ENCODE results near the gene ROGDI.
A peak's percentile ranks its signal among the peaks of the same experiment; 100 is the strongest.

ROGDI gene

DNA sequence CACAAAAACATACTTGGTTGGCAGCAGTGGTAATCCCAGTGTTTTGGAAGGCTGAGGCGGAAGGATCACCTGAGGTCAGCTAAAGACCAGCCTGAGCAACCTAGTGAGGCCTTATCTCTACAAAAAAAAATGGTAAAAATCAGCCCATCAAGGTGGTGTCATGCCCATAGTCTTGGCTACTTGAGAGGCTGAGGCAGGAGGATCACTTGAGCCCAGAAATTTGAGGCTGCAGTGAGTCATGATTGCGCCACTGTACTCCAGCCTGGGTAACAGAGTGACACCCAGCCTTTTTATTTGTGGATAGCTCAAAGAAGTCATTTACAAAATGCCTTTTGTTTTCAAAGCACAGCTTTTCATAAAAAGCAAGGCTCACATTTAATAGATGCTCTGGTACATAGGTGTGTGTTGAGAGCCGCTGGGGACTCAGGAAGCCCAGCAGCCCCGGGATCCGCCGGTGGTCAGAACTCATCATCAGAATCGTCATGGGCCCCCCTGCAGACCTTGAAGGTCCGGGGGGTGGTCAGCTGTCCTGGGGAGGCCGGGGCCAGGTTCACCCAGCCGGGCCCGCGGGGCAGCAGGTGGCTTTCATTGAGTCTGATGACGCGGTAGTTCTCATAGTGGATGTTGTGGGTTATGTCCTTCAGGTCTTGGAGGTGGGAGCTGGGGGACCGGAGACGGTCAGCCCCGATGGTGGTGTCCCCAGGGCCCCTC is 24.9 kb downstream of the ROGDI start:
- Mint-ChIP-seq H3K4me3 (no peak overlapping the region), H3K4me1 (ENCODE audit: low read depth) (peaks cover 23% of the 10 kb centered on the region), H3K27ac (no peak overlapping the region), H3K27me3 (no peaks in the 10 kb centered on the region), H3K9me3 (no peaks in the 10 kb centered on the region), H3K36me3 (ENCODE audit: low read depth) (no peaks in the 10 kb centered on the region)
- intact Hi-C loops (cut with micrococcal nuclease), result no loop called here

DNA sequence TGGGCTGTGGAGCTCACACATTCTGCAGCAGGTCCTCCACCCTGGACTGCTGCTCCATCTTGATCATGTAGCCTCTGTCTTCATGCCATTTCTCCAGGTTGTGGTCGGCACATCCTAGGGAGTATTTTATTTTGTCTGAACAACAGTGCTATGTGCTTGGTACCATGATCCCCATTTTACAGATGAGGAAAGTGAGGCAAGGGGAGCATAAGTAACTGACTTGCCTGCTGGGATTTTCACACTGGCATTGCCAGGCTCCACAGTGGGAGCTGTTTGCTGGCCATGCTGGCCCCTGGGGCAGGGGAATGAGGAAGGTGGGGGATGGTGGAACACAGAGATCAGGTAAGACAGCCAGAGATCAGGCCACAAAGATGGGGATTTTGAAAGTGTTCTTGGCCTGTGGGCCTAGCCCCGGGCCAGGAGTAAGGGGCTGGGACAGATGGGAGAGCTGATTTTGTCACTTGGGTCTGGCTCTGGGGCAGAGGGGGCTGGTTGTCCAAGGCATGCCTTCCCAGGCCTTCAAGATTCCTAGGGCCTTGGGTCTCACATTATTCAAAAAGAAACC is 26.2 kb downstream of the ROGDI start:
- intact Hi-C loops (cut with micrococcal nuclease), result no loop called here
- no peaks in the 10 kb centered on the region for H3K36me3 Mint-ChIP-seq (ENCODE audit: low read depth)
- no peak overlapping the region for H3K4me3 Mint-ChIP-seq
- peaks cover 14% of the 10 kb centered on the region for H3K4me1 Mint-ChIP-seq (ENCODE audit: low read depth)
- H3K27ac Mint-ChIP-seq, result no peak overlapping the region
- H3K9me3 Mint-ChIP-seq, result no peaks in the 10 kb centered on the region
- no peaks in the 10 kb centered on the region for H3K27me3 Mint-ChIP-seq

DNA sequence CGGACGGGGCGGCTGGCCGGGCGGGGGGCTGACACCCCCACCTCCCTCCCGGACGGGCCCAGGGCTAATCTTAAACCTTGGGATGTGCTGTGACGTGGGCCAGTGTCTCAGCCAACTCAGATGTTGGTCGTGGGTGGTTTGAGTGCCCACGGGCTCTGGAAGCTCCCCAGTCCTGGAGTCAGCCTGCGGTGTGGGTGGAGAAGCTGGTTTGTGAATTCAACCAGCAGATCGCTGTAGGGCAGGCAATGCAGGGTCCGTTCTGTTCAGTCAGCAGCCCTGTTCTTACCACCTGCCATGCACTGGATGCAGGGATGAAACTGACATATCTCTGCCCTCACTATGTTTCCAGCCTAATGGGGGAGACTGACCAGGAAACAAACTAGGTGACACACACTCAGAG is 27.4 kb downstream of the ROGDI start:
- Mint-ChIP-seq H3K4me3 (no peak overlapping the region), H3K4me1 (ENCODE audit: low read depth) (peaks cover 11% of the 10 kb centered on the region), H3K27ac (no peak overlapping the region), H3K36me3 (ENCODE audit: low read depth) (no peaks in the 10 kb centered on the region), H3K9me3 (no peaks in the 10 kb centered on the region), H3K27me3 (no peaks in the 10 kb centered on the region)
- intact Hi-C loops (cut with micrococcal nuclease), result no loop called here

DNA sequence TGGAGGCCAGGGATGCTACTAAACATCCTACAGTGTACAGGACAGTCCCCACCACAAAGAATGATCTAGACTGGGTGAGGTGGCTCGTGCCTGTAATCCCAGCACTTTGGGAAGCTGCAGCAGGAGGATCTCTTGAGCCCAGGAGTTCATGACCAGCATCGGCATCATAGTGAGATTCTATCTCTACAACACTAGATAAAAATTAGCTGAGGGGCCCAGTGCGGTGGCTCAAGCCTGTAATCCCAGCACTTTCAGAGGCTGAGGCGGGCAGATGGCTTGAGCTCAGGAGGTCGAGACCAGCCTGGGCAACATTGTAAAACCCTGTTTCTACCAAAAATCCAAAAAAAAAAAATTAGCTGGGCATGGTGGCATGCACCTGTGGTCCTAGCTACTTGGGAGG is 30.1 kb downstream of the ROGDI start:
- no peaks in the 10 kb centered on the region for H3K9me3 Mint-ChIP-seq
- no peaks in the 10 kb centered on the region for H3K27me3 Mint-ChIP-seq
- H3K36me3 Mint-ChIP-seq (ENCODE audit: low read depth), result peaks cover 6% of the 10 kb centered on the region
- no peak overlapping the region for H3K4me3 Mint-ChIP-seq
- intact Hi-C loops (cut with micrococcal nuclease), result no loop called here
- peaks cover 29% of the 10 kb centered on the region for H3K4me1 Mint-ChIP-seq (ENCODE audit: low read depth)
- no peak overlapping the region for H3K27ac Mint-ChIP-seq

DNA sequence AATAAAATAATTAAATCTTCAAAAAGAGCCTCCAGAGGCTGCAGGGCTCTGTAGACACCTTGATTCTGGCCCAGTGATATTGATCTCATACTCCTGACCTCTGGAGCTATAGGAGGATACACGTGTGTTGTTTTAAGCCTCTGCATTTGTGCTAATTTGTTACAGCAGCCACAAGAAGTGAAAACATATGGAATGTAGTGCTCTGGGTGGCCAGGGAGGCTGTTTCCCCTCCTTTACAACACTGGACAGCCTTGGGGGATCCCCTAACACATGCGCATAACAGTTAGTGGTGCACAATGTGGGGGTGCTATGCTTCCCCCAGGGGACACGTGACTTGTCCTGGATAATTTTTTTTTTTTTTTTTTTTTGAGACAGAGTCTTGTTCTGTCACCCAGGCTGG is 30.8 kb downstream of the ROGDI start:
- Mint-ChIP-seq H3K4me1 (ENCODE audit: low read depth) (peaks cover 32% of the 10 kb centered on the region), H3K27ac (no peak overlapping the region), H3K4me3 (no peak overlapping the region), H3K9me3 (no peaks in the 10 kb centered on the region), H3K27me3 (no peaks in the 10 kb centered on the region), H3K36me3 (ENCODE audit: low read depth) (peaks cover 6% of the 10 kb centered on the region)
- intact Hi-C loops (cut with micrococcal nuclease), result no loop called here

DNA sequence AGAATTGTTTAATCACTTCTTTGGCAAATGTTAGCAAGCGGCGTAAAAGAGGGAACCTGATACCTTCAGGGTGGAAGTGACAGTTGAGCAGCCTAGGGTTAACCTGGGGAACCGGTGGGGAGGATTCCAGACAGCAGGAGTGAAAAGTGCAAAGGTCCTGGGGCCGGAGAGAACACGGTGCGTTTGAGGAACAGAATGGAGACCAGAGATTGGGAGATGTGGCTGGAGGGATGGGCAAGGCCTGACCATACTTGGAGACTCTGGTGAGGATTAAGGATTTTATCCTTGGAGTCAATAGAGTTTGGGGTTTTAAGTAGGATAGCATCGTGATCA is 33.2 kb downstream of the ROGDI start:
- Mint-ChIP-seq H3K27me3 (no peaks in the 10 kb centered on the region), H3K36me3 (ENCODE audit: low read depth) (peaks cover 20% of the 10 kb centered on the region), H3K4me3 (peak overlapping the region; percentile 89), H3K4me1 (ENCODE audit: low read depth) (peaks cover 43% of the 10 kb centered on the region), H3K27ac (peak overlapping the region; percentile 90), H3K9me3 (no peaks in the 10 kb centered on the region)
- intact Hi-C loops (cut with micrococcal nuclease), result loop anchor here (5.0 kb wide), 1 partner anchor 188 kb away; the partner anchor contains the start of gene SEC14L5

DNA sequence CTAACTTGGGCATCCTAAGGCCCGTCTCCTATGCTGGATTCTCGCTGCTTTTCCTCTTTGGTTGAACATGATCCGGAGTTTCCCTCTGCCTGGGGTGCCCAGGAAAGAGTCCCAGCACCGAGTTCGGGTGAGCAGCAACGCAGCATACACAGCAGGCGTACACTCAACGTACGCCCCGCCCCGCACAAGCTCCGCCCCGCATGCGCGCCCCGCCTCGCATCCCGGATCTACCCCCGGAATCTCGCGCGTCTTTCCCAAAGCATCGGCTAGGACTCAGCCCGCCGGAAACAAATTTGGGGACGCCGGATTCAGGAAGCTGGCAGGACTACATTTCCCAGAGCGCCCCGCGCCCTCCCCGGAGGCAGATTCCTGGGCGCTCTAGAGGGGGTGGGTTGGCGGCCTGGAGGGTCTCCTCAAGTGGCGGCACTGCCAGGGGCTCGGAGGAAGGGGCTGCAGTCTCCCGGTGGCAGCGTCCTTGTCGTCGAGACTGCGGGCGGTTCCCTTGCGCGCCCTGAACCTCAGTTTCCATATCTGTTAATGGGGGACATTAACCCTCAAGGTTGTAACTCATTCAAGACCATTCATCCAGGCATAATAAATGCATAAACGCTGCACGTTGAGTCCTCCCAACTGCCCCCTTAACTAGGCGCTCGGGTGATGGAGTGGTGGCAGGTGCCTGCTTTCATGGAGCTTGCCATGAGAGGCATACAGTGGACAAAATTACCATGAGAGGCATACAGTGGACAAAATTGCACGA is 33.7 kb downstream of the ROGDI start:
- intact Hi-C loops (cut with micrococcal nuclease), result loop anchor here (1.0 to 5.0 kb wide), 3 partner anchors 34 to 189 kb away; partner anchors contain the start of genes ANKS3, DNAAF8 and SEC14L5
- Mint-ChIP-seq H3K4me3 (peak overlapping the region; percentile 89), H3K4me1 (ENCODE audit: low read depth) (peaks cover 44% of the 10 kb centered on the region), H3K27ac (peak overlapping the region; percentile 90), H3K36me3 (ENCODE audit: low read depth) (peaks cover 25% of the 10 kb centered on the region), H3K27me3 (no peaks in the 10 kb centered on the region), H3K9me3 (no peaks in the 10 kb centered on the region)

DNA sequence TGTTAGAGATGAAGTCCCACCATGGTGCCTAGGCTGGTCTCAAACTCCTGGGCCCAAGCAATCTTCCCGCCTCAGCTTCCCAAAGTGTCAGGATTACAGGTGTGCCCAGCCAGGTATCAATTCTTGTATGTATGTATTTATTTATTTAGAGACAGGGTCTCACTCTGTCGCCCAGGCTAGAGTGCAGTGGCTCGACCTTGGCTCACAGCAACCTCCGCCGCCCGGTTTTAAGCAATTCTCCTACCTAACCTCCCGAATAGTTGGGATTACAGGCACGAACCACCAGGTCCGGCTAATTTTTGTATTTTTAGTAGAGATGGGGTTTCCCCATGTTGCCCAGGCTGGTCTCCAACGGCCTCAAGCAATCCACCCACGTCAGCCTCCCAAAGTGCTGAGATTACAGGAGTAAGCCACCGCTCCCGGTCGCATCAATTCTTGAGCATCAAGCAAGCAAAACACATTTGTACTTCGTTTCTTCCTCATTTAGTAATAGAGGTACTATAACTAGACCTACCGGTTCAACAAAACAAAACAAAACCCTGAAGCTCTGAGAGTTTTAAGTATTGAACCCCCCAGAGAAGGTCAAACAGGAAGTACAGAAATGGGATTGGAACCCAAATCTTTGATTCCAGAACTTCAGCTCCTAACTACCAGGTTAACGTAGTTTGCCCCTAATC is 34.4 kb downstream of the ROGDI start:
- peaks cover 48% of the 10 kb centered on the region for H3K4me1 Mint-ChIP-seq (ENCODE audit: low read depth)
- H3K27me3 Mint-ChIP-seq, result no peaks in the 10 kb centered on the region
- H3K9me3 Mint-ChIP-seq, result no peaks in the 10 kb centered on the region
- H3K4me3 Mint-ChIP-seq, result peak overlapping the region; percentile 89
- H3K27ac Mint-ChIP-seq, result peak overlapping the region; percentile 90
- H3K36me3 Mint-ChIP-seq (ENCODE audit: low read depth), result peaks cover 33% of the 10 kb centered on the region
- intact Hi-C loops (cut with micrococcal nuclease), result loop anchor here (1.0 to 5.0 kb wide), 4 partner anchors 34 to 189 kb away; partner anchors contain the start of genes ANKS3, DNAAF8, GLYR1 and SEC14L5

DNA sequence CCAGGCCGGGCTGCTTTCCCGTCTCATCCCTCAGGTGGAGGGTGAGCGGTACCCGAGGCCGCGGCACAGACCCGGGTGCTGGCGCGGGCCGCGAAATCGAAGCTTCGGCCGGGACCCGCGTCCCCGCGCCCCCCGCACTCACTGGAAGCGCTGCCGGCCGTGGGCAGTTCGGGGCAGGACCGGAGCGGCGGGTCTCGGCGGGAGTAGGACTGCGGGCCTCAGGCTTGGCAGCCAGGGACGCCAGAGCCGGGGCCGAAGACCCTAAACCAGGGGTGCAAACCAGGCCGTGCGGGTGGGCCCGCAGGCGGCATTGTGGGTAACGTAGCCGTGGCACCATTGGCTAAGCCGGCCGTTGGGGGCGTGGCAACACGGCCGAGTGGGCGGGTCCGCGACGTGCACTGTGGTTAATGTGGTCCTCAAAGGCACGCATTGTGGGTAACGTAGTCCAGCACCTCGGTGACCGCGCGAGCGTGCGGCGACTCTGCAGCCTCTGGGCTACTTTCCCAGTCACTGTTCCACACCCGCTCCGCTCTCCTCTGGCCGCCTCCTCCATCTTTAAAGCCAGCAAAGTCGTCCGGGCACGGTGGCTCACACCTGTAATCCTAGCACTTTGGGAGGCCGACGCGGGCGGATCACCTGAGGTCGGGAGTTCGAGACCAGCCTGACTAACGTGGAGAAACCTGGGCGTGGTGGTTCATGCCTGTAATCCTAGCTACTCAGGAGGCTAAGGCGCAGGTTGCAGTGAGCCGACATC is 35.4 kb downstream of the ROGDI start, which contains the start of gene ZNF500:
Gene ZNF500 (minus strand): TSS at position 288 of the 754 bp plus-strand sequence. CDS start 1,184 bp downstream, outside the sequence.
- H3K27me3 Mint-ChIP-seq, result no peaks in the 10 kb centered on the region
- H3K9me3 Mint-ChIP-seq, result no peaks in the 10 kb centered on the region
- peaks cover 53% of the 10 kb centered on the region for H3K4me1 Mint-ChIP-seq (ENCODE audit: low read depth)
- peaks cover 42% of the 10 kb centered on the region for H3K36me3 Mint-ChIP-seq (ENCODE audit: low read depth)
- H3K4me3 Mint-ChIP-seq, result peak within 1 kb of the TSS; percentile 89
- intact Hi-C loops (cut with micrococcal nuclease), result loop anchor here (1.0 to 5.0 kb wide), 2 partner anchors 80 to 190 kb away; partner anchors contain the start of genes GLYR1, SEC14L5 and UBN1
- H3K27ac Mint-ChIP-seq, result peak within 1 kb of the TSS; percentile 90

DNA sequence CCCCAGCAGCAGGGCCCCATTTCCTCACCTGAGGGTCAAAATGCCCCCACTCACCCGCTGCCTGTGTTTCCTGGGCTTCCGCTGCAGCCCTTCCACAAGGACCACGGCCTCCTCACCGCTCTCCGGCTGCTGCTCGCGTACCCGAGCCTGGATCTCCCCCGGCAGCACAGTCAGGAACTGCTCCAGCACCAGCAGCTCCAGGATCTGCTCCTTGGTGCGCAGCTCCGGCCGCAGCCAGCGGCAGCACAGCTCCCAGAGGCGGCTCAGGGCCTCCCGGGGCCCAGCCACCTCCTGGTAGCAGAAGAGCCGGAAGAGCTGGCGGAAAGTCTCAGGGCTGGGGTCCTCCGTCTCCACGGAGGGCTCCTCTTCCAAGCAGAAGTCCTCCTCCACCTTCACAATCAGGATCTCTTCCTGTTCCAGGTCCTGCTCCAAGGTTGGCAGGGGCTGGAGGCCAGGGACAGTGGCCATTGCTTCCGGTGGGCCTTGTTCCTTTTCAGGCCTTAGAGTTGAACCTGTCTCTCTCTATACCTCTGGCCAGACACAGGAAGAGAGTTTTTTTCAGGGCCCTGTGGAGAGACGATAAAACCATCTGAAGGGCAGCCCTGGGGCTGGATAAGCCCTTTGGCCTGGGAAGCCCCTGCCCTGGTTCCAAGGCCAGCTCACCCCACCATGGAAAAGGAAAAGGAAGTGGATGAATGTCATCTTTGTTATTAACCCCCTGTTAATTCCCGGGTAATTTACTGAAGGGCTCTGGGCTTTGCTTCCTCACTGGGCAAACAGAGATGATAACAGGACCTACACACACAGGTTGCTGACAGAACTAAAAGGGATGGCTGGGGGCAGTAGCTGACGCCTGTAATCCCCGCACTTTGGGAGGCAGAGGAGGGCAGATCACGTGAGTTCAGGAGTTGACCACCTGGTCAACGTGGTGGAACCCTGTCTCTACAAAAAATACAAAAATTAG is 36.6 kb downstream of the ROGDI start:
- H3K4me1 Mint-ChIP-seq (ENCODE audit: low read depth), result peaks cover 53% of the 10 kb centered on the region
- intact Hi-C loops (cut with micrococcal nuclease), result loop anchor here (5.0 kb wide), 1 partner anchor 192 kb away; the partner anchor contains the start of gene SEC14L5
- peaks cover 55% of the 10 kb centered on the region for H3K36me3 Mint-ChIP-seq (ENCODE audit: low read depth)
- H3K9me3 Mint-ChIP-seq, result no peaks in the 10 kb centered on the region
- peak overlapping the region; percentile 90 for H3K27ac Mint-ChIP-seq
- peak overlapping the region; percentile 81 for H3K4me3 Mint-ChIP-seq
- no peaks in the 10 kb centered on the region for H3K27me3 Mint-ChIP-seq

DNA sequence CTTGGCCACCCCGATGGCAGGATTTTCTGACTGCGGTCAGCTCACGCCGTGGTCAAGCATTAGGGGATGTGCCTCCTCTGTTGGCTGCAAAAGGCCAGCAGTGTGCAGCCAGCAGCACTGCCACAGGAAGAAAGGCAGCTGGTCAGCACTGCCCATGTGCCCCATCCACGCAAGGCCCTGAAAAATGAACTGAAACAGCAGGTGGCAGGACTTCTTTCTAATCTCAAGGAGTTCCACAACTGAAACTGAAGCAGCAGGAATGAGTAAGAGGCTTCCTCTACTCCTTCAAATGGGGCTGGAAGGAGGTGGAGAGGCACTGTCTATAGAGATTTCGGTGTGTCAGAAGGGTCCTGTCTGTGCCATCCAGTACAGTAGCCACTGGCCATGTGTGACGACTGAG is 38.6 kb downstream of the ROGDI start:
- H3K27ac Mint-ChIP-seq, result peak overlapping the region; percentile 45
- H3K9me3 Mint-ChIP-seq, result no peaks in the 10 kb centered on the region
- intact Hi-C loops (cut with micrococcal nuclease), result no loop called here
- H3K36me3 Mint-ChIP-seq (ENCODE audit: low read depth), result peaks cover 75% of the 10 kb centered on the region
- no peaks in the 10 kb centered on the region for H3K27me3 Mint-ChIP-seq
- H3K4me3 Mint-ChIP-seq, result no peak overlapping the region
- peaks cover 44% of the 10 kb centered on the region for H3K4me1 Mint-ChIP-seq (ENCODE audit: low read depth)

DNA sequence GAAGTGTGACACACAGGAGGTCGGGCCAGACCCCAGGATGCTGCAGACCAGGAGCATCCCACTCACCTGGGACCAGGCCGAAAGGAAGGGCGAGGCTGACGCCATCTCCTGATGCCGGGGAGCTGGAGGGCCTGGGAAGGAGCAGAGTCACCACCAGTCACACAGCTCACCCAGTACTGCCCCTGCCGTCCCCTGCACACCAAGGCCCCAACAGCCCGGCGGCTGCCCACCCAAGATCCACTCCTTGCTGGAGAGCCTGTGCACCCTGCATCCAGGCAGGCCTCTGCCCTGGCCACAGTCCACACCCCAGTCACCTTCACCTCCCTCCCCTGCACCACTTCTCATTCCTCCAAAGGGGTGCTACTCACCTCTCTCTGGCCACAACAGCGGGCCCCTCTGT is 40.2 kb downstream of the ROGDI start:
- H3K4me3 Mint-ChIP-seq, result no peak overlapping the region
- intact Hi-C loops (cut with micrococcal nuclease), result no loop called here
- H3K27ac Mint-ChIP-seq, result no peak overlapping the region
- no peaks in the 10 kb centered on the region for H3K9me3 Mint-ChIP-seq
- H3K27me3 Mint-ChIP-seq, result no peaks in the 10 kb centered on the region
- H3K4me1 Mint-ChIP-seq (ENCODE audit: low read depth), result peaks cover 34% of the 10 kb centered on the region
- peaks cover 85% of the 10 kb centered on the region for H3K36me3 Mint-ChIP-seq (ENCODE audit: low read depth)

Data from dendritic cell treated with granulocyte-macrophage colony-stimulating factor and Interleukin-4, amounts not matched to agents 40 ng/mL and 50 ng/mL, for 4 days (primary cell).